NCI-H2107 (cell line): ENCODE results near the gene VENTX.

Experiments used
- DNase-seq: peaks from one replicate; lab custom pipeline; 2025; lab: John Stamatoyannopoulos, UW

The VENTX gene

DNA sequence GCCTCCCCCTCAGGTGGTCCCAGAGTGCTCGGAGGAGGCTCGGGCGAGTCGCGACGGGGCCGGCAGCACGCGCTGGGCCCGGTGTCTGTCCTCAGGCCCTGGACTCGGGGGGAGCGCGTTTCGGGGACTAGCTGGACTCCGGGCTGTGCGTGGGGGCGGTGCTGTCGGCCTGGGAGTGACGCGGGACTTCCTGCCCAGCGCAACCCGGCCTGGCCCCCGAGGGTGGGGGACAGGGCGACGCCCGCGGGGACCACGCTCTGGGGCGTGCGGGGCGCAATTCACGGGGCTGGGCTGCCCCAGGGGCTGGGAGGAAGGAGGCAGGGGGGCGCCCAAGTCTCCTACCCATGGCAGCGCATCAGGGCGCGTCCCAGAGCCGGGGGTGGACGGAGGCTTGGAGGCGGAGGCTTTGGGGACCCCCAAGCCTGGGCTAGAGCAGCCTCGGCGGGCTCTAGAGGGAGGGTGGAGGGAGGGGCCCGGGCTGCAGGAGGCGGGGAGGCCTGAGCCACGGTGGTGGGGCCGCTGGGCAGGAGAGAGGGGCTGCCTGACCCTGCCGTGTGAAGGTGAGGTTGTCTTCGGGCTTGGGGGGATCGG is 2.3 kb upstream of the VENTX start:
- DNase-seq: no peak

DNA sequence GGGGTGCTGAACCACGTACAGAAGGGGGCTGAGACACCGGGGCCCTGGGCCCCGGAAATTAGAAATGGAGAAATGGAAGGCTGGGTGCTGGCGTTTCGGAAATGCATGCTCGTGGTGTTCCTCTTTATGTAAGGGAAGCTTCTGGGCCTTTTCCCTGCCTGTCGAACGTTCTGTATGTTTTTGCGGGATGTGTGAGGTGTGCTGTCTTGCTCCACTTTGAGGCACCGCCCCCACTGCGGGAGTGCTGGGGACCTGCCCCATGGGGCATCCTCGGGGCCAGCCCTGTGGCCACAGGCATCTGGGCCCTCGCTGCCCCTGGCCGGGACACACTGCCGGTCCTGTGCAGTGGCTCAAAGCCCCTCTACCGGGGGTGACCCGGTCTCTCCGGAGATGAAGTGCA is 1.7 kb upstream of the VENTX start:
- no peak for DNase-seq

DNA sequence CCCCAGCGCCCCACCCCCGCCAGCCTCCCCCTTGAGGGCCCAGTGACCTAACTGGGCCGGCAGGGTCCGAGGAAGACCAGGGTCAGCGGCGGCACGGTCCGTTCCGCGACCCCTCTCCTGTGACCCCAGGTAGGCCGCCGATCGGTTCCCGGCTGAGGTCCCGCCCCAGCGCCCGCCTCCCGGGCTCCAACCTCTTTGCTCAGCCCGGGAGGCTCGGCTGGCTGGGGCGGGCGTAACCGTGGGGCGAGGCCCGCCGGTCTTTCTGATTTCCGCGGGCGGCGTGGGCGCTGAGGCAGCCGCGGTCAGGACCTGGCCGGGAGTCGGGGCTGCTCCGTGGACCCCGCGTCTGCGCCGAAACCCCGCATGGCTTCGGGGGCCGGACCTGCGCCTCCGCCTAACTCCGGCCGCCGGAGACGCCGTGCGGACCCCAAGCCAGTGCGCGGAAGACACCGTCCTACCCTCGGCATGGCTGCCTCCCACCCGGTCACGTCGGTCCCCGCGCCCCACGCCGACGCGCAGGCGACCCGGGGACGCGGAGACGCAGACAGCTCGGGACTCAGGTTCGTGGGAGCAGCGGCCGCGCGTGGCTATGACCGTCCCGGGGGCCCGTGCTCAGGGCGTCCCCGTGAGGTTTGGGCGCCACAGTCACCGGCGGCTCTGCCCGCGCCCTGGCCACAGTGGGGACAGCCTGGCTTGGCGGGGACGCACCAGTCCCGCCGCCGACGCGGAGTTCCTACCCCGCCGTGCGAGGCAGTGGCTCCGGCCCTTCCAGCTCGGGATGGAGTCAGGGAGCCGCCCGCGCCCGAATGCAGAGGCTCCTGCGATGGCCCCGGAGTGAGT is 1.0 kb upstream of the VENTX start:
- no peak for DNase-seq

DNA sequence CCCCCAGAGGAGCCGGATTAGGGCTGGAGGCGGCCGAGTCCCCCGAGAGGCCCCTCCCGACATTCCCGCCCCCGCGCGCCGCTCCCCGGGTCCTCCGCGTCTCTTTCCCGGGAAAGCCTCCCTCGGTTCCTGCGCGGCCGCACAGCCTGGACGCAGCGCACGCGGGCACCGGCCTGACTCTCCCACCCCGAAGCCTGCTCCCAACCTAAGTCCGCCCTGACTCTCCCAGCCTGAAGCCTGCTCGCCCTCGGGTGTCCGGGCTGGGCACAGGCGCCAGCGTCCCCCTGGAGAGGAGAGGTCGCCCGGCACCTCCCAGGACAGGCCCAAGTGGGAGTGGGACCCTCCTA is 441 bp upstream of the VENTX start:
- no peak for DNase-seq

DNA sequence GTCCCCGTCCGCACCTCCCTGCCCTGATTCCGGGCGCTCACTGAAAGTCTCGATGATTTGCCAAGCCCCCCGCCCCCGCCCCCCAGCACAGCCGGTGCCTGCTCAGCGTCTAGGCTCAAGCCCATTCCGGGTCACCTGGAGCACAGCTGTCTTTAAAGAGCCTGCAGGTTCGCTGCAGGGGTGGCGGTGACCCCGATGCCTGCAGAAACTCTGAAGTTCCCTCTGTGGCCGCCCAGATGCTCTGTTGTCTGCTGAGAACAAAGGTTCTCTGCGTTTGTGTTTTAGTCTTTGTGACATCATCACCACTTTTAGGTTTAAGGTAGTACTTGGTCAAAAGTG is 780 bp downstream of the VENTX start:
- DNase-seq: no peak

DNA sequence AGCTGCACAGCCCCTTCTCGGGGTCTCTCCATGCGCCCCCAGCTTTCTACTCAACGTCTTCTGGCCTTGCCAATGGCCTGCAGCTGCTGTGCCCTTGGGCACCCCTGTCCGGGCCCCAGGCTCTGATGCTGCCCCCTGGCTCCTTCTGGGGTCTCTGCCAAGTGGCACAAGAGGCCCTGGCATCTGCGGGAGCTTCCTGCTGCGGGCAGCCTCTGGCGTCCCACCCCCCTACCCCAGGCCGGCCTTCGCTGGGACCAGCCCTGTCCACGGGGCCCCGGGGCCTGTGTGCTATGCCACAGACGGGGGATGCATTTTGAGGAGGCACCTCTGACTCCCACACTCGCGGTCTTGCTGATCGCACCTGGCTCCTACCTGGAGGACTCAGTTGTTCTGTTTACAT is 2.3 kb downstream of the VENTX start:
- DNase-seq: no peak

DNA sequence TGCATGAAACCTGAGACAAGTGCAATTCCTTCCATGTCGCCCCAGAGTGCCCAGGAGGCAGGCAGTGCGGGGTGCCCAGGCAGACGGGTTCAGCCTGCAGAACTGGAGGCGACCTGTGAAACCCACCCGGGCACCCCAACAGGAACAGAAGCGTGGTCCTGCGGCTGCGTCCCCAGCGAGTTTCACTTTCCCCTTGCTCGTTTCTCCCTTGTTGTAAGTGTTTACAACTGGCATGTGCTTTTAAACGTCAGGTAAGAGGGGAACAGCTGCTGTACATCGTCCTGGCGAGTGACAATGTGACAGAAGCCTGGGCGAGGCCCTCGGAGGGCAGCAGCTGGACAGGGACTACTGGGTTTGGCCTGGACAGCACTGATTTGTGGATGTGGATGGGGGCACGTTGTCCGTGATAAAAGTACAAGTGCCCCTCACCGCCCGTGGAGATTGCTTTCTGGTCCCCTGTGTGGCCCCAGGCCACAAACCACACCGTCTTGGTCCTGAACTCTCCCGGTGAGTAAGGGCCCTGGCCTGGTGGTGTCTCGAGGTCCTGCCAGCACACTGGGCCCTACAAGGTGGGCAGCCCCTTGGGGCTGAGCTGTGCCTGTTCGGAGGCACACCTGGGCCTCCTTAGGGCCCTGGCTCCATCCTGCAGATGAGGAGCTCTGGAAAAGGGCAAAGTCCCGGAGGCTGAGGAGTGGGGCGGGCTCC is 4.0 kb downstream of the VENTX start:
- no peak for DNase-seq

DNA sequence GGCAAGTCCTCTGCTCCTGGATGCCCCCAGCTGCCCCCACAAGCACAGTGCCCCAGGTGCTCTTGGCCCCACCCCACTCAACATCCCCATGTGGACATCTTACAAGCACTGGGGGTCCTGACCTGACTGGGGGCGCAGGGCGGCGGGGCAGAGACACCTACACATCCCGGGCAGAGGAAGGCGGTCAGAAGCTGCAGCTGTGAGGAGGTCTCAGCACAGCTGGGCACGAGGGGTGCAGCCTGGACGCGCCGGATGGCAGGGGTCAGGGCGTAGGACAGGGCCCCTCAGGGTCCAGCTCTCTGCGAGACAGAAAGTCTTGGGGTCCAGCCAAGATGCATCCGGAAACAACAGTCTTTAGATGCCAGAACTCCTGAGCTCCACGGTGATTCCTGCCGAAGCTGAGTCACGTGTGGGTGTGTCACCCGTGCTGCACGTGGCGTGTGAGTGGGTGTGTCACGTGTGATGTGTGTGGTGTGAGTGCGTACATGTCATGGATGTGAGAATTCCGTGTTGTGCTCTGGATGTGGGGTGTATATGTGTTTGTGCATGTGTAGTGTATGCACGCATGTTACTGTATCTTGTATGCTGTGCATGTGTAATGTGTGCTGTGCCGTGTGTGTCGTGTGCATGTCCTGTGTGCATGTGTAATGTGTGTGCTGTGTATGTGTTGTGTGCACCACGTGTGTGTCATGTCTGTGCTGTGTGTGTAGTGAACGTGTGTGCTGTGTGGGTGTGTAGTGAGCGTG is 5.1 kb downstream of the VENTX start:
- no peak for DNase-seq

DNA sequence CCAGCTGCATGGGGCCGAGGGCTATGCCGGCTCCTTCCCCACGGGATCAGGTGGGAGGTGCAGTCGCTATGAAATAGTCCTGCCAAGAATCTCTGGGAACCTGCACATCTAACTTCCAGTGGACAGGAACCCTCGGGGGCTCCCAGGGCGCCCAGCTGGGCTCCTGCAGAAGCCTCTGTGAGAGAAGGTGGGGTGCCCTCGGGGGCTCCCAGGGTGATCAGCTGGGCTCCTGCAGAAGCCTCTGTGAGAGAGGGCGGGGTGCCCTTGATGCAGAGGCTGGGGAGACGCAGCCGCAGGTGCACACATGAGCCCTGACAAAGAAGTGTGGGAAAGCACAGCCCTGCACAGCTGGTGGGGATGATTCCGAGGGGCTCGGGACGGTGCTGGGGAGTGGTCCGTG is 5.9 kb downstream of the VENTX start:
- DNase-seq: no peak

DNA sequence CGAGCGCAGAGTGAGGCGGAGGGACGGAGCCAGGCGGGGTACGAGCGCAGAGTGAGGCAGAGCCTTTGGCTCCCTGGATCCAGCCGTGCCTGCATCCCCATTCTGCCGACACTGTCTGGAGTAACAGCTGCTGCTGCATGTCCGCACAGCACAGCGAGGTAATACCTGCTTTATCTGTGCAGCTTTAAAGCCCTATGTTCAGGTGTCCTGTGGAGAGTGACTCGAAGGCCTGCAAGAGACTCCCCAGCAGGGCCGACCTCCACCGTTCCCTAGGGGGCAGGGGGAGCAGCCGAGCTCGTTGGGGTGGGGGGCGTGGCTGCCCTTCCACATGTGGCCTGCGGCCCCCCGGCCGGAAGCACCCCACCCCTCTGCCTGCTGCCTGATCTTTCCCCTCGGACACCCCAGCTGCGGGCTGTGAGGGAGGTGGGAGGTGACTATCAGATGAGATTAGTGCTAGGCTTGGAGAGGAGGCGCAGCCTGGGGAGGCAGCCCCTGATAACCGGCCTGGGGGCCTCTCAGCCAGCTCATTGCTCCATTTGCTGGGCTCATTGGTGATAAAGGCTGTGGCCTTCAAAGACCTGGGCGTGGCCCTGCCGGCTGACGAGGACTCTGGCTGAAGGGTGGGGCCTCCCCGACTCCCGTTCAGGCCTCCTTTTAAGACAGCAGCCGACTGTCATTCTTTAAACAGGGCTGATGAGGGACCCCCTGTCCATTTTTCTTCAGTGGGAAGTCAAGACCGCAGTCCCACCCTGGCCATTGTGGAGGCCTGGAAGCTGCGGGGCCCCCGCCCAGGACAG is 8.0 kb downstream of the VENTX start:
- DNase-seq: no peak

DNA sequence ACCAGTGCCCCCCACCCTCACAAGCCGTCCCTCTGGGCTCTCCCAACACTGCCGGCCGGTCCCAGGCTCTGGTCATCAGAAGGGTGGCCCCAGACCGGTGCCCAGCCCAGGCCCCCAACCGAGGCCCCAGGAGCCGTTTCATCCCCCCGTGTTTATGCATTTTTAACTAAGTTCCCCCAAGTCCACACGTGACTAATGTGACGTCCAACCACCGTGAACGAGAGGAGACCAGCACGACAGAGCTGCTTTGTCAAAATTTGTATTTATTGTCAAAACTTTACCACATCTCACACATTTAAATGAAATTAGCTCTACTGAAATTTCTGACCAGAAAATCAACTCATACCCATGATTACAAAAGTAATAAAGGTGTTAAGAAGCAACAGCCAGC is 8.6 kb downstream of the VENTX start:
- DNase-seq: no peak

DNA sequence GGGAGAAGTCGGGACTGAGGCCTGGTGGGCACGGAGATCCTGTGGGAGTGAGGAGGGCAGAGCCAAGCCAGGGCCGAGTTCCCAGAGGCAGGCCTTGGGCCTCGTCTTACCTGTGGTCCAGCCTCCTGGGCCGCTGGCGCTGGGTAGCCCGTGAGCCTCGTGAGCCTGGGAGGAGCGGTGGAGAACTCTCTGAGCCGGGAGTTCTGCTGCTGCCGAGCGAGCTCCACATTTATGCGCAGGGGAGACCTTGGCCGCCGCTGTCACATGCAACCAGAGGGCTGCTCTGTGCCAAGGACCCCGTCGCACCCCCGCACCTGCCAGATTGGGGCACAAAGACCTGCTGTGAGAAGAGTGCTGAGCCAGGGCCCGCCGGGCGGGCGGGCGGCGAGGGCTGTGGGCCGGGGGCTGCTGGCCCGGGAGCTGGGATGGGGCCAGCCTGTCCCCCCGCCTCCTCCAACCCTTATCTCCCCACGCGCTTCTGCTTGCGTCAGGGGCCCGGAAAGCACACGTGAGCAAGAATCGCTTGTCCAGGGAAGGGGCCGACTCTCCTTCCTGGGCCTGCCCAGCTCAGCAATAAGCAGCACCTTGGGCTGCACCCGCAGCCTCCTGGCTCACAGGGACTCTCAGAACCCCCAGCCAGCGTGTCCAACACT is 10.2 kb downstream of the VENTX start:
- no peak for DNase-seq

DNA sequence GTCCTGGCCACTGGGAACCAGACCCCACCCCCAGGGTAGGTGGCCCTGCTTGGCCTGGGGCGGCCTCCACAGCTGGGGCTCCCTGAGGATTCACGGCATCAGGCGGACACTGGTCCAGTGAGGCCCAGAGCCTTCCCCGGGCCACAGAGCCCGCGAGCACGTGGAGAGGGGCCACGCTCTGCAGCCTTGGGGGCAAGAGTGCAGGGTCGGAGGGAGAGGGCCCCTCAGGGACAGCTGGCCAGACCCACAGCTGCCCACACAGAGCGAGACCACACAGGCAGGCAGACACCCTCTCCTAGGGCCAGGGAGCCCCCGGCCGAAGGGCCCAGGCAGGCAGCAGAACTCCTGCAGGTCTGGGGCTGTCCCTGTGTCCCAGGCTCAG is 10.7 kb downstream of the VENTX start:
- no peak for DNase-seq

DNA sequence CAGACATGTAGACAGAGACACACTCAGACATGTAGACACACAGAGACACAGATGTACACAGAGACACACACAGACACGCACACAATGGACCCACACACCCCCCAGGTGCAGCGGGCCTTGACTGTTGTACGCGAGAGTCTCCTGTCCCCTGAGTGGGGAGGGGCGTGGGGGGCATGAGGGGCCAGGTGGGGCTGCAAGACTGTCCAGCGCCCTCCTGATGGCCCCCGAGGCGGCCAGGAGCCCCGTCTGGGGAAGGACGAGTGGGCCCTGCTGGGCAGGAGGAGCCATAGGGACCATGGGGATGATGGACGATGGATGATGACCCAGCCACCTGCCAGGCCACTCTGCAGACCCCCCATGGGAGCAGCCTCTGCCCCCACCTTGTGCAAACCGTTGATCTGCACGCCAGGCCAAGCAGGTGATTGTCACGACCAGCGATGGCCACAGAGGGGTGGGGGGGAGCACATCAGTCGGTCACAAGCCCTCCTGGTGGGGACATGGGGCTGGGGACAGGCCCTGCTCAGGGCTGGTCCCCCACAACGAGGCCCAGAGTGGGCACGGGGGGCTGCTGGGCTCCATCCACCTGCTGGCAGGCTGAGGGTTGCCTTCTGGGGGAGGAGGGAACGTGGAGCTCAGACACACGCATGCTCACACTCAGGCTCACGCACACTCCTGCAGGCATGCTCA is 11.6 kb downstream of the VENTX start:
- DNase-seq: no peak

DNA sequence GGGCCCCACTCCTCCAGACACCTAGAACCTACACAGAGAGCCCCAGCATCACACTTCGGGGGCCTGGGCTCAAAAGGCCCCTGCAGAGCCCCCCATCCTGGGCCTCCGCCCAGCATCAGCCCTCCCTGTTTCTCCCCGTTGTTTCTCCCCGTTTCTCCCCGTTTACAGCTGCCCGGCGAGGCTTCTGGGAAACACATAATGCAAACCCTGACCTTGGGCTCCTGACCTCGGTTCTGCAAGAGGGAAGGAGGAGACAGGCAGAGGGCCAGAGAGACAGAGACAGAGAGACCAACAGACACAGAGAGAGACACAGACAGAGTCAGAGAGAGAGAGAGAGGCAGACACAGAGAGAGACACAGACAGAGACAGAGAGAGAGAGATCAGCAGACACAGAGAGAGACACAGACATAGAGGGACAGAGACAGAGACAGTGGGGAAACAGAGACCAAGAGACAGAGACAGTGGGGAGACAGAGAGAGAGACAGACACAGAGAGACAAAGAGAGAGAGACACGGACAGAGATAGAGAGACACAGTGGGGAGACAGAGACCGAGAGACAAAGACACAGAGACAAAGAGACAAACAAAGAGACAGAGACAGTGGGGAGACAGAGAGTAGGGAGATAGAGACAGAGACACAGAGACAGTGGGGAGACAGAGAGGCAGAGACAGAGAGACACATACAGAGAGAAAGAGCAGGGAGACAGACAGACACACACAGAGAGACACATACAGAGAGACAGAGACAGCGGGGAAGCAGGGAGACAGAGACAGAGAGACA is 12.5 kb downstream of the VENTX start:
- no peak for DNase-seq

DNA sequence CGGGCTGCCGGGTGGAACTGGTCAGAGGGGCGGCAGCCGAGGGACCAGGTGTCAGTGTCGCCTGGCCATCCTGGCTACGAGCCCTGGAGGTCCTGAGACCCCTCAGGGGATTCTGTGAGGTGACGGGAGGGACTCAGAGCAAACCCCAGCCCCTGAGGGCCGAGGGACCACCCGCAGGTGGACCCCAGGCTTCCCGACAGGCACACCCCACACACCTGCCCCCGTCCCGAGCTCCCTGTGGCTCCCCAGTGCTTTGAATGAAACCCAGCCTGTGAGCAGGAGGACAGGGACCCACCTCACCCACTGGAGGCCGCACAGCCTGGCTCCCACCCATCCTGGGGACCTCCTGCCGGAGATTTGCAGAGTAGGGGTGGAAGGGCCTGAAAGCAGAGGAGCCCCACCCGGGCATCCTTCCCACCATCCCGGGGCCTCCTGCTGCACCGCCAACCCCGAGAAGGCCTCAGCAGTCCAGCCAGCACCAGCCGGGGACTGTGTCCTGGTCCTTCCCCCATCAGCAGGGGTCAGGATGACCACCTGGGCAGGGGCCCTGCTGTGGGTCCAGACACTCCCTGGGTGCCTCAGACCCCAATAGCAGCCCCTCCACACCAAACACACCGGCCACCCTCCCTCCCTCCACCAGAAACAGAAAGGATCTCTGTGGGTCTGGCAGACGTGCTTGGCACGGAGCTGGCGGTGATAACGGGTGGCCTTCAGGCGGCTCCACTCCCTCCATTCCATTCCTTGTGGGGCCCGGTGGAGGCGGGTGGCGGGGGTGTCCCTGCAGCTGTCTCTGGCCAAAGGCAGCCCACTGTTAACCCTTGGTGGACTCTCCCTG is 13.9 kb downstream of the VENTX start:
- no peak for DNase-seq

DNA sequence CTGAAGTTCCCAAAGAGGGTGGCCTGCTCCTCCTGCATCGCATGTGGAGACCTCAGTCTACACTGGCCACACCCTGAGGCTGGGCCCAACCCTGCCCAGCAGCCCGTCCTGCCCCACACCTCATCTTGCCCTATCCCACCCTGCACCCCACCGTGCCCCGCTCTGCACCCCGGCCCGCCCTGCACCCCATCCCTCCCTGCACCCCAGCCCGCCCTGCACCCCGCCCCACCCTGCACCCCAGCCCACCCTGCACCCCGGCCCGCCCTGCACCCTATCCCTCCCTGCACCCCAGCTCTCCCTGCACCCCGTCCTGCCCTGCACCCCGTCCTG is 14.5 kb downstream of the VENTX start:
- DNase-seq: no peak

DNA sequence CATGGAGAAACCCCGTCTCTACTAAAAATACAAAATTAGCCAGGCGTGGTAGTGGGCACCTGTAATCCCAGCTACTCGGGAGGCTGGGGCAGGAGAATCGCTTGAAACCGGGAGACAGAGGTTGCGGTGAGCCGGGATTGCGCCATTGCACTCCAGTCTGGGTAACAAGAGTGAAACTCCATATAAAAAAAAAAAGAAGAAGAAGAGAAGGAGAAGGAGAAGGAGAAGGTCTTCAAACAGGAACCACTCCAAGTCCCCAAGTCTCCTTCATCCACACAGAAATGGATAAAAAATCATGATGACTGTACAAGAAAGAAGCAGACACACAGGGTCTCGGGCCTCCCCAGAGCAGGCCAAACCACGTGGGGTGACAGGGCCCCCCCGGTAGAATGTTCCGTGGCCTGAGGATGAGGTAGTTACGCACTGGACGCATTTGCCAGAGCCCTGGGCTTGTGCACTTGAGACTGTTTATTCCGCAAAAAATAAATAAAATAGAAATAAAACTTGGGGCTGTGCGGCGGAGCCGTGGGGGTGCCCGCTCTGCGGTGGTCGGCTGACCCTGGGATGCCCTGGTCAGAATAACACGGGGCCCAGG is 15.8 kb downstream of the VENTX start:
- DNase-seq: no peak
